IMR-90 (cell line): ENCODE data around the gene ACBD5. TPM values are rescaled to one million over a fixed set of nuclear protein-coding genes. Genes with fewer than 3 reads are reported as not detected.
A peak's percentile ranks its signal among the peaks of the same experiment; 100 is the strongest.

Experiments used
- ATAC-seq: fragments of 200-7000 bp; cut with Tn5 transposase; 2 replicates; pipeline ENCODE4 v1.9.1; 2020; ENCODE audit warnings: low read depth, mild to moderate bottlenecking, moderate library complexity
- BruUV-seq: library from RNA; stranded (reverse); fragments of 400-500 nt; replicated peaks from 2 replicates; lab custom pipeline; 2021; lab: Mats Ljungman, UMichigan
- CTCF ChIA-PET: fragments of 300-600 bp; formaldehyde crosslinking; extraction: SDS; loops from one replicate; lab custom pipeline; 2021; ENCODE audit warnings: antibody characterized with exemption; lab: Yijun Ruan, JAX
- POLR2A ChIA-PET: fragments of 300-600 bp; sonication (Branson Sonifier 250); formaldehyde crosslinking; loops from one replicate; lab custom pipeline; 2022; ENCODE audit warnings: antibody characterized with exemption; ENCODE audit not compliant: unreplicated experiment; lab: Charles Lee
- DNase-seq: peaks from one replicate; pipeline ENCODE4 v3.0.0; 2013
- H2AFZ ChIP-seq: replicated peaks from 2 replicates; pipeline ENCODE3; 2013; ENCODE audit warnings: low read length, mild to moderate bottlenecking; ENCODE audit not compliant: poor library complexity
- H2AK5ac ChIP-seq: 2 replicates; pipeline ENCODE4 v1.6.1; 2013; ENCODE audit warnings: low read depth, low read length, inconsistent platforms
- H2AK9ac ChIP-seq: replicated peaks from 2 replicates; pipeline ENCODE3; 2013; ENCODE audit warnings: mild to moderate bottlenecking, low read depth, low read length, moderate library complexity; ENCODE audit not compliant: poor library complexity
- H2BK120ac ChIP-seq: 2 replicates; pipeline ENCODE4 v1.6.1; 2013; ENCODE audit warnings: low read depth, low read length, inconsistent platforms
- H2BK15ac ChIP-seq: 3 replicates; pipeline ENCODE4 v1.6.1; 2013; ENCODE audit warnings: low read depth, low read length, inconsistent platforms
- H2BK20ac ChIP-seq: 2 replicates; pipeline ENCODE4 v1.6.1; 2013; ENCODE audit warnings: low read depth, mild to moderate bottlenecking, inconsistent platforms, low read length, moderate library complexity
- H2BK5ac ChIP-seq: 2 replicates; pipeline ENCODE4 v1.6.1; 2013; ENCODE audit warnings: mild to moderate bottlenecking, low read depth, low read length, inconsistent platforms; ENCODE audit not compliant: poor library complexity, severe bottlenecking
- H3K14ac ChIP-seq: replicated peaks from 2 replicates; pipeline ENCODE4 v1.6.1; 2013; ENCODE audit warnings: low read depth, low read length, inconsistent platforms
- H3K18ac ChIP-seq: 2 replicates; pipeline ENCODE4 v1.6.1; 2013; ENCODE audit warnings: low read depth, low read length, control low read depth
- H3K23ac ChIP-seq: 2 replicates; pipeline ENCODE4 v1.6.1; 2013; ENCODE audit warnings: low read depth, low read length, inconsistent platforms
- H3K27ac ChIP-seq: 2 replicates; pipeline ENCODE4 v1.5.1; 2013; ENCODE audit warnings: mild to moderate bottlenecking, control low read depth, low read length; ENCODE audit not compliant: insufficient read depth
- H3K27me3 ChIP-seq: 2 replicates; pipeline ENCODE4 v1.6.1; 2013; ENCODE audit warnings: low read length; ENCODE audit not compliant: control insufficient read depth, insufficient read depth
- H3K36me3 ChIP-seq: 2 replicates; pipeline ENCODE4 v1.6.1; 2013; ENCODE audit warnings: low read length, mixed read lengths; ENCODE audit not compliant: control insufficient read depth, insufficient read depth
- H3K4ac ChIP-seq: 2 replicates; pipeline ENCODE4 v1.6.1; 2013; ENCODE audit warnings: low read depth, low read length, inconsistent platforms
- H3K4me1 ChIP-seq: 2 replicates; pipeline ENCODE4 v1.6.1; 2013; ENCODE audit warnings: low read length, mixed read lengths; ENCODE audit not compliant: control insufficient read depth, insufficient read depth
- H3K4me2 ChIP-seq: 2 replicates; pipeline ENCODE4 v1.6.1; 2013; ENCODE audit warnings: low read depth, mild to moderate bottlenecking, control low read depth, low read length, moderate library complexity
- H3K4me3 ChIP-seq: 2 replicates; pipeline ENCODE4 v1.5.1; 2013; ENCODE audit warnings: low read depth, mild to moderate bottlenecking, control low read depth, low read length, moderate library complexity; ENCODE audit not compliant: insufficient read depth
- H3K56ac ChIP-seq: 2 replicates; pipeline ENCODE4 v1.6.1; 2013; ENCODE audit warnings: low read length, inconsistent platforms; ENCODE audit not compliant: insufficient read depth; ENCODE audit errors: extremely low read depth
- H3K79me1 ChIP-seq, 2 experiments: 2 replicates each; pipeline ENCODE4 v1.6.1; 2013; ENCODE audit warnings: low read length in 2 of 2, inconsistent platforms in 1 of 2, low read depth in 1 of 2
- H3K9ac ChIP-seq: 2 replicates; pipeline ENCODE4 v1.6.1; 2013; ENCODE audit warnings: low read depth, low read length, control low read depth
- H3K9me1 ChIP-seq: 2 replicates; pipeline ENCODE4 v1.6.1; 2013; ENCODE audit warnings: low read length, inconsistent platforms; ENCODE audit not compliant: insufficient read depth
- H3K9me3 ChIP-seq: 2 replicates; pipeline ENCODE4 v1.6.1; 2013; ENCODE audit warnings: low read length; ENCODE audit not compliant: control insufficient read depth, insufficient read depth
- H4K20me1 ChIP-seq: 2 replicates; pipeline ENCODE4 v1.6.1; 2013; ENCODE audit warnings: low read length, inconsistent platforms; ENCODE audit not compliant: insufficient read depth
- H4K5ac ChIP-seq: 2 replicates; pipeline ENCODE4 v1.6.1; 2013; ENCODE audit warnings: mild to moderate bottlenecking, low read depth, low read length, control low read depth
- H4K8ac ChIP-seq, 2 experiments: 2 replicates each; pipeline ENCODE4 v1.6.1; 2013; ENCODE audit warnings: low read depth in 2 of 2, low read length in 2 of 2, control low read depth in 1 of 2, inconsistent platforms in 1 of 2
- H4K91ac ChIP-seq: 2 replicates; pipeline ENCODE4 v1.6.1; 2013; ENCODE audit warnings: low read depth, low read length, inconsistent platforms; ENCODE audit not compliant: insufficient read depth
- RCOR1 ChIP-seq: IDR thresholded peaks from 2 replicates; pipeline ENCODE4 v1.6.1; 2012; ENCODE audit warnings: mild to moderate bottlenecking, low read length, improper control_type of control experiment; ENCODE audit not compliant: insufficient replicate concordance
- WGBS, 2 experiments: methylation state at CpG; one replicate each; pipeline versions ENCODE4 v1.1.5 to v1.1.7; 2013; ENCODE audit warnings: missing lambda C conversion rate in 2 of 2; ENCODE audit not compliant: insufficient read length in 1 of 2; ENCODE audit errors: extremely low coverage in 2 of 2; 5-methylcytosine and 5-hydroxymethylcytosine counted together
- dilution Hi-C: fragments of 300-500 bp; cut with HindIII; formaldehyde crosslinking; loops from one replicate; pipeline ENCODE4 v1.14.3; 2018; ENCODE audit warnings: low sequenced_read_pairs; ENCODE audit not compliant: unreplicated experiment
- in situ Hi-C: fragments of 300-500 bp; cut with MboI; formaldehyde crosslinking; loops from 3 replicates; pipeline ENCODE4 v1.14.3; 2019; ENCODE audit warnings: low sequenced_read_pairs, inconsistent platforms, mixed read lengths
- intact Hi-C: fragments of 100-400 bp; cut with micrococcal nuclease; formaldehyde crosslinking; loops from 2 replicates; pipeline ENCODE4 v1.10.0; 2022
- polyA plus RNA-seq, 3 experiments: library from polyadenylated mRNA; depleted of rRNA; stranded (reverse); fragments of >200 nt; gene quantifications; 2 replicates each; pipeline ENCODE4 v1.2.3, GENCODE V29; 2012; ENCODE audit warnings: low replicate concordance in 1 of 3
- total RNA-seq: library from RNA; depleted of rRNA; stranded (reverse); fragments of >200 nt; gene quantifications from 2 replicates; pipeline ENCODE4 v1.2.3, GENCODE V29; 2012

Gene ACBD5
- total and polyA plus RNA-seq, 2 of the 4 experiments (the other 2 are of a cell fraction) = 7.7 to 11.7 TPM

DNA sequence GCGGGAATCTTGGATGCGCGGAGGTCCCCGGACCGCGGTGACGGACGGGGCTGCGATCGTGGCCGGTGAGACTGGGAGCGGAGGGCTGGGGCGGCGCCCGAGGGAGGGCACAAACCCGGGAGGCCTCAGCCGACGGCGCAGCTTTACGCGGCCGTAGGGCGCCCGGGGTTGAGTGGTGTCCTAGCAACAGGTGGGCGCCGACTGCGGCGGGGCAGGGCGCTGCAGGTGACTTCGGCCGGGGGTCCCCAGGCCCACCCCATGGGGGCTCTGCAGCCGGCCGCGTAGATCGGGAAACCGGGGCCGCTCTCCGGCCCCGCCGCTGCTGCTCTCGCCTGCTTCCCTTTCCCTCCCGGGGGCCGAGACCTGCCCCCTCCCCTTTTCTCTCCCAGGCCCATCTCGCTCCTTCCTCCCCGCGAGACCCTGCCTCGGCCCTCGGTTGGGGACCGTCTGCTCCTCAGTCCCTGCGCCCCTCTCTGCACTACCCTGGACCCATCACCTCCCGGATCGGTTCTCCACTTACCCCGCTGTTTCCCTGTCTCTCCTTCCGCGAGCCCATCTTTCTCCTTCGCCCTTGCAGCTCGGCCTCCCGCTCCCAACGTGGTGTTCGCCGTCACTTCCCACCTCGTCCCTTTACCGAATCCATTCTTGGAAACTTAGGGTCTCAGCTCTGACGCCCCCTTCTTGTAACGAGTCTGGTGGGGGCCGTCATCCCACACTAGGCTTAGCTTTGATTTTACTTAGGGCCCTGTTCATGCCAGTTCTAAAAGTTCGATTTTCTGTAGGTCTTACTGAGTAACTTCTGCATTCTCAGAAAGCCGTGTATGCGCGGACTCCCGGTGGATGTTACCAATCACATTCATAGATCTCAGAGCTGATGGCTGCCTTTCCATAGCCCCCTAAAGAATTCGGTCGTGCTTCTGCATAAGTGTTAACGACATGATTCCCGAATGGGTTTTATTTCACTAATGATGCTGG, 18.5 kb upstream of the ACBD5 start:
- WGBS, 2 experiments = 2% methylated on average over 17 of the region's 75 CpGs; no CpG with 5 or more reads in 1 of the 2 experiments
- Histone ChIP-seq H2BK5ac (no peak overlapping the region), H4K91ac (no peak overlapping the region), H3K4me2 (peak overlapping the region; percentile 65; the same call in 1 of the 2 replicates), H2BK15ac (no peak overlapping the region), H4K20me1 (no peaks in the 10 kb centered on the region), H3K79me1 (no peaks in the 10 kb centered on the region), H3K27me3 (peaks cover 31% of the 10 kb centered on the region), H2AK9ac (no peak overlapping the region), H2AK5ac (no peak overlapping the region), H4K8ac (no peak overlapping the region), H3K27ac (no peak overlapping the region), H3K9ac (no peak overlapping the region), H3K14ac (no peak overlapping the region), H3K23ac (no peak overlapping the region), H2BK120ac (no peak overlapping the region), H2AFZ (peak overlapping the region; percentile 79), H3K4ac (no peak overlapping the region), H2BK20ac (no peak overlapping the region), H3K56ac (no peak overlapping the region), H3K36me3 (no peaks in the 10 kb centered on the region), H3K9me3 (peaks cover 7% of the 10 kb centered on the region; the same call in 1 of the 2 replicates), H3K9me1 (no peaks in the 10 kb centered on the region), H3K18ac (no peak overlapping the region), H4K5ac (no peak overlapping the region), H3K4me1 (no peaks in the 10 kb centered on the region), H3K4me3 (peak overlapping the region; percentile 30)
- ATAC-seq (peak; percentile 63), DNase-seq (no peak)
- no peak for TF ChIP-seq RCOR1
- dilution Hi-C loops (no loop called here), in situ Hi-C loops (no loop called here), intact Hi-C loops (no loop called here)
- CTCF ChIA-PET = interaction anchor here (0.6 to 0.9 kb wide), 2 partner anchors 11 to 105 kb away, joined by 3 to 7 read pairs; partner anchors contain the start of gene YME1L1
- BruUV-seq = no TSS peak
- POLR2A ChIA-PET = interaction anchor here (0.7 kb wide), 1 partner anchor 10 kb away, joined by 9 read pairs; no protein-coding TSS in a partner anchor
